OCI-LY7 (cell line): ENCODE measurements around the gene IQCE. TPM values are rescaled to one million over a fixed set of nuclear protein-coding genes. Genes with fewer than 3 reads are reported as not detected.

ENCODE experiments used
- BruUV-seq: library from RNA; stranded (reverse); fragments of 400-500 nt; replicated peaks from 2 replicates; lab custom pipeline; 2021; lab: Mats Ljungman, UMichigan
- CTCF ChIA-PET: fragments of 300-600 bp; sonication (Branson Sonifier 250); formaldehyde crosslinking; loops from one replicate; lab custom pipeline; 2022; ENCODE audit warnings: antibody characterized with exemption; ENCODE audit not compliant: unreplicated experiment; lab: Charles Lee
- POLR2A ChIA-PET: fragments of 300-600 bp; sonication (Branson Sonifier 250); formaldehyde crosslinking; loops from one replicate; lab custom pipeline; 2022; ENCODE audit warnings: antibody characterized with exemption; lab: Charles Lee
- DNase-seq: peaks from one replicate; pipeline ENCODE4 v3.0.0-alpha.2; 2015; ENCODE audit warnings: low spot score
- H2AFZ ChIP-seq: fragments of 200-600 bp; sonication (generic), shearing (Covaris generic); 2 replicates; pipeline ENCODE4 v1.6.1; 2014; ENCODE audit warnings: mild to moderate bottlenecking, antibody characterized with exemption, low read length, moderate library complexity
- H3K27ac ChIP-seq: fragments of 200-600 bp; sonication (generic); 2 replicates; pipeline ENCODE4 v1.5.1; 2014; ENCODE audit warnings: mixed run types, low read depth, mild to moderate bottlenecking, moderate library complexity, low read length, inconsistent platforms; ENCODE audit not compliant: poor library complexity, severe bottlenecking
- H3K36me3 ChIP-seq: fragments of 200-600 bp; sonication (generic); 2 replicates; pipeline ENCODE4 v1.6.1; 2014; ENCODE audit warnings: mild to moderate bottlenecking, antibody characterized with exemption, low read length, moderate library complexity, mixed read lengths; ENCODE audit not compliant: insufficient read depth
- H3K4me1 ChIP-seq: fragments of 200-600 bp; sonication (generic); 2 replicates; pipeline ENCODE4 v1.5.1; 2014; ENCODE audit warnings: mild to moderate bottlenecking, low read length; ENCODE audit not compliant: insufficient read depth, poor library complexity, severe bottlenecking
- H3K4me2 ChIP-seq: fragments of 200-600 bp; sonication (generic); 2 replicates; pipeline ENCODE4 v1.6.1; 2014; ENCODE audit warnings: mild to moderate bottlenecking, low read length
- H3K4me3 ChIP-seq: fragments of 200-600 bp; sonication (generic); 2 replicates; pipeline ENCODE4 v1.5.1; 2014; ENCODE audit warnings: mild to moderate bottlenecking, low read depth, low read length; ENCODE audit not compliant: poor library complexity, severe bottlenecking
- H3K79me2 ChIP-seq: fragments of 200-600 bp; sonication (generic); 2 replicates; pipeline ENCODE4 v1.6.1; 2016; ENCODE audit warnings: low read depth, mild to moderate bottlenecking, low read length, moderate library complexity, mixed read lengths; ENCODE audit not compliant: insufficient read depth
- H3K9me2 ChIP-seq: fragments of 200-600 bp; sonication (generic); 2 replicates; pipeline ENCODE4 v1.6.1; 2016; ENCODE audit warnings: mild to moderate bottlenecking, low read length, mixed read lengths; ENCODE audit not compliant: insufficient read depth
- H3K9me3 ChIP-seq: fragments of 200-600 bp; sonication (generic); 2 replicates; pipeline ENCODE4 v1.6.1; 2014; ENCODE audit warnings: mild to moderate bottlenecking, mixed run types, low read length, mixed read lengths
- H4K20me1 ChIP-seq: fragments of 200-600 bp; sonication (generic); 2 replicates; pipeline ENCODE4 v1.6.1; 2014; ENCODE audit warnings: mild to moderate bottlenecking, antibody characterized with exemption, low read length, moderate library complexity, mixed read lengths; ENCODE audit not compliant: insufficient read depth
- CTCF ChIP-seq: fragments of 200-600 bp; sonication (generic); conservative IDR thresholded peaks from 2 replicates; pipeline ENCODE4 v1.5.1; 2014; ENCODE audit warnings: mild to moderate bottlenecking, antibody characterized with exemption, low read length, moderate library complexity, mixed read lengths
- EZH2phosphoT487 ChIP-seq: fragments of 200-600 bp; sonication (generic); IDR thresholded peaks from 2 replicates; pipeline ENCODE4 v1.6.1; 2018; ENCODE audit warnings: low read depth, borderline replicate concordance, mild to moderate bottlenecking, mixed run types, antibody characterized with exemption, low read length, moderate library complexity, mixed read lengths
- intact Hi-C: fragments of 100-400 bp; cut with micrococcal nuclease; formaldehyde crosslinking; loops from one replicate; pipeline ENCODE4 v1.10.0; 2022; ENCODE audit not compliant: unreplicated experiment
- total RNA-seq, 2 experiments: library from RNA; depleted of rRNA in 1 of 2; stranded (reverse); fragments of >200 nt in 1 of 2; shearing (Covaris generic) in 1 of 2; gene quantifications; 2 replicates each; pipeline ENCODE4 v1.2.3, GENCODE V29; 2014 to 2022

Gene IQCE
- total RNA-seq, 2 experiments from 2014 or later, result 6.2 to 6.6 TPM

GRCh38 chr7:2519119-2519930 lies 39.5 kb upstream of the IQCE start, which contains the start of gene LFNG:
Gene LFNG (plus strand): TSS chr7:2519774. CDS start chr7:2519862, 88 bp downstream.
- CTCF ChIA-PET, result no interaction called here
- H3K4me3 ChIP-seq, result peak within 1 kb of the TSS; percentile 64

DNA sequence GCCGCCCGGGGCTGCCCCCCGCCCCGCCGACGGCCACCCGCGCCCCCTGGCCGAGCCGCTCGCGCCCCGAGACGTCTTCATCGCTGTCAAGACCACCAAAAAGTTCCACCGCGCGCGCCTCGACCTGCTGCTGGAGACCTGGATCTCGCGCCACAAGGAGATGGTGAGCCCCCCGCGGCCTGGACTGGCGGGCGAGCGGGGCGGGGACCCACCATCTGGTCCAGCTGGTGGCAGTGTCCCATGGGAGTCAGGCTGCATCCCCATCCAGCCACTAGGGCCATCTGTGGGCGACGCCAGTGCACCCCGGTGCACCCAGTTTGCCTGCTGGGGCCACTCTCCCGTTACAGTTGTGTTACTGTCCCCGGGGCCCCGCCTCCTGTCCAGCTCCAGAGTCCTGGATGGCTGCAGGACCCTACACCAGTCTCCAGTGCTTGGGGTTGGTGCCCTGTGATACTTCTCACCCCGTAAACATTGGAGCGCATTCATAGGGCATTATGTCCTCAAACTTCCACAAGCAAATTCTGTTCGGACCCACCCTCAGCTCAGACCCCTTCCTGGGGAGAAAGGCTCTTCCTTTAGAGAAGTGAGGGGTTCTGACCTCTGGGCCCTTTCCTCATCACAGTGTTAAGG lies 38.5 kb upstream of the IQCE start:
- H3K79me2 ChIP-seq, result no peaks in the 10 kb centered on the region
- no peak for TF ChIP-seq CTCF
- no peak for TF ChIP-seq EZH2phosphoT487
- intact Hi-C loops, result no loop called here
- H2AFZ ChIP-seq, result no peak overlapping the region
- no peaks in the 10 kb centered on the region for H4K20me1 ChIP-seq
- no peak overlapping the region for H3K27ac ChIP-seq
- BruUV-seq, result no TSS peak
- peak overlapping the region; percentile 43; the same call in 1 of the 2 replicates for H3K4me2 ChIP-seq
- no peak for DNase-seq
- ChIA-PET CTCF (no interaction called here), POLR2A (no interaction called here)
- H3K4me3 ChIP-seq, result peak overlapping the region; percentile 28
- no peaks in the 10 kb centered on the region for H3K9me3 ChIP-seq
- no peaks in the 10 kb centered on the region for H3K9me2 ChIP-seq
- no peaks in the 10 kb centered on the region for H3K36me3 ChIP-seq
- peaks cover 32% of the 10 kb centered on the region for H3K4me1 ChIP-seq

More at GRCh38 chr7:2519119-2519930, 39.5 kb upstream of the IQCE start, which contains the start of gene LFNG:
- DNase-seq, result peak; percentile 88
- BruUV-seq, result no TSS peak
- TF ChIP-seq EZH2phosphoT487 (no peak), CTCF (no peak)
- H2AFZ ChIP-seq, result 0 out of 2 replicates have a peak within 1 kb of the TSS, but pooled peaks have one; percentile 30
- no peaks in the 10 kb centered on the region for H3K79me2 ChIP-seq
- H3K27ac ChIP-seq, result no peak within 1 kb of the TSS
- intact Hi-C loops, result no loop called here
- H3K36me3 ChIP-seq, result no peaks in the 10 kb centered on the region
- no peaks in the 10 kb centered on the region for H3K9me3 ChIP-seq
- POLR2A ChIA-PET, result no interaction called here
- H4K20me1 ChIP-seq, result no peaks in the 10 kb centered on the region
- H3K4me1 ChIP-seq, result peaks cover 32% of the 10 kb centered on the region
- H3K9me2 ChIP-seq, result no peaks in the 10 kb centered on the region
- peak within 1 kb of the TSS; percentile 71 for H3K4me2 ChIP-seq
